Hepatocyte (in vitro differentiated cells): ENCODE results near the gene KSR2.

Experiments used
- CTCF ChIP-seq: fragments of 200-600 bp; sonication (generic); IDR thresholded peaks from 2 replicates; pipeline ENCODE4 v1.5.1; 2016; ENCODE audit warnings: antibody characterized with exemption, mild to moderate bottlenecking; ENCODE audit not compliant: poor library complexity
- EZH2 ChIP-seq: fragments of 200-600 bp; sonication (generic); IDR thresholded peaks from 2 replicates; pipeline ENCODE4 v1.6.1; 2016; ENCODE audit warnings: antibody characterized with exemption, mild to moderate bottlenecking, borderline replicate concordance
- EZH2phosphoT487 ChIP-seq: fragments of 200-600 bp; sonication (generic); IDR thresholded peaks from one replicate; pipeline ENCODE4 v1.6.1; 2018; ENCODE audit warnings: antibody characterized with exemption, mild to moderate bottlenecking, low read depth, moderate library complexity; ENCODE audit not compliant: unreplicated experiment, severe bottlenecking

- TF ChIP-seq CTCF: no peak
- no peak for TF ChIP-seq EZH2
- no peak for TF ChIP-seq EZH2phosphoT487
Measured at GRCh38 chr12:117606945-117607344, 361.8 kb downstream of the KSR2 start.
